ES-I3 (cell line): ENCODE measurements around the gene AK1.
A peak's percentile ranks its signal among the peaks of the same experiment; 100 is the strongest.

Experiments
- H3K36me3 ChIP-seq: 2 replicates; pipeline ENCODE4 v1.6.1; 2013; ENCODE audit warnings: mild to moderate bottlenecking, low read length, control low read depth, moderate library complexity; ENCODE audit not compliant: insufficient read depth
- H3K4me1 ChIP-seq: 2 replicates; pipeline ENCODE4 v1.6.1; 2013; ENCODE audit warnings: mild to moderate bottlenecking, control low read depth, low read length; ENCODE audit not compliant: insufficient read depth
- H3K9ac ChIP-seq: 2 replicates; pipeline ENCODE4 v1.6.1; 2013; ENCODE audit warnings: low read depth, mild to moderate bottlenecking, low read length, moderate library complexity
- H3K9me3 ChIP-seq: 2 replicates; pipeline ENCODE4 v1.6.1; 2013; ENCODE audit warnings: mild to moderate bottlenecking, low read length, moderate library complexity; ENCODE audit not compliant: control insufficient read depth, insufficient read depth

AK1 gene

GRCh38 chr9:127860260-127860659 lies 17.2 kb downstream of the AK1 start:
- H3K9ac ChIP-seq = no peak overlapping the region
- no peaks in the 10 kb centered on the region for H3K4me1 ChIP-seq
- H3K36me3 ChIP-seq = no peaks in the 10 kb centered on the region; the same call in 1 of the 2 replicates
- no peaks in the 10 kb centered on the region for H3K9me3 ChIP-seq

GRCh38 chr9:127858041-127858512 lies 19.4 kb downstream of the AK1 start:
- Histone ChIP-seq H3K9ac (no peak overlapping the region), H3K36me3 (no peaks in the 10 kb centered on the region), H3K4me1 (peaks cover 9% of the 10 kb centered on the region)

GRCh38 chr9:127857278-127857677 lies 20.2 kb downstream of the AK1 start:
- H3K36me3 ChIP-seq = no peaks in the 10 kb centered on the region
- peaks cover 9% of the 10 kb centered on the region for H3K4me1 ChIP-seq
- H3K9ac ChIP-seq = no peak overlapping the region
- no peaks in the 10 kb centered on the region for H3K9me3 ChIP-seq

More at GRCh38 chr9:127858041-127858512, 19.4 kb downstream of the AK1 start:
- no peaks in the 10 kb centered on the region for H3K9me3 ChIP-seq

GRCh38 chr9:127856729-127857116 lies 20.8 kb downstream of the AK1 start:
- H3K9me3 ChIP-seq = no peaks in the 10 kb centered on the region
- peaks cover 9% of the 10 kb centered on the region for H3K4me1 ChIP-seq
- no peaks in the 10 kb centered on the region for H3K36me3 ChIP-seq
- no peak overlapping the region for H3K9ac ChIP-seq

GRCh38 chr9:127856094-127856728 lies 21.3 kb downstream of the AK1 start:
- Histone ChIP-seq H3K4me1 (peaks cover 9% of the 10 kb centered on the region), H3K9me3 (no peaks in the 10 kb centered on the region), H3K9ac (no peak overlapping the region), H3K36me3 (no peaks in the 10 kb centered on the region)

- no peak overlapping the region for H3K9ac ChIP-seq
- H3K4me1 ChIP-seq = peaks cover 9% of the 10 kb centered on the region
- no peaks in the 10 kb centered on the region for H3K36me3 ChIP-seq
- H3K9me3 ChIP-seq = no peaks in the 10 kb centered on the region
These were observed 22.0 kb downstream of the AK1 start for GRCh38 chr9:127855522-127855921.

- H3K36me3 ChIP-seq = no peaks in the 10 kb centered on the region
- H3K9ac ChIP-seq = no peak overlapping the region
- H3K4me1 ChIP-seq = peaks cover 9% of the 10 kb centered on the region
- H3K9me3 ChIP-seq = 0 out of 2 replicates have a peak, but pooled peaks cover under 1% of the 10 kb centered on the region
These were observed 22.5 kb downstream of the AK1 start for GRCh38 chr9:127854960-127855359.

GRCh38 chr9:127854184-127854806 lies 23.2 kb downstream of the AK1 start, which contains the start of gene ENG:
TSS of gene ENG (minus strand) at chr9:127854658. CDS start at chr9:127854355, 303 bp downstream.
- Histone ChIP-seq H3K9ac (peak within 1 kb of the TSS; percentile 34; the same call in 1 of the 2 replicates), H3K4me1 (peaks cover 9% of the 10 kb centered on the region), H3K9me3 (peaks cover 6% of the 10 kb centered on the region; the same call in 1 of the 2 replicates), H3K36me3 (no peaks in the 10 kb centered on the region)

GRCh38 chr9:127853312-127854183 lies 23.9 kb downstream of the AK1 start:
- Histone ChIP-seq H3K9me3 (peaks cover 9% of the 10 kb centered on the region; the same call in 1 of the 2 replicates), H3K4me1 (peaks cover 9% of the 10 kb centered on the region), H3K9ac (peak overlapping the region; percentile 34; the same call in 1 of the 2 replicates), H3K36me3 (no peaks in the 10 kb centered on the region)

- H3K36me3 ChIP-seq = no peaks in the 10 kb centered on the region
- H3K9ac ChIP-seq = no peak overlapping the region
- peaks cover 9% of the 10 kb centered on the region; the same call in 1 of the 2 replicates for H3K9me3 ChIP-seq
- peaks cover 9% of the 10 kb centered on the region for H3K4me1 ChIP-seq
These were observed 24.6 kb downstream of the AK1 start for GRCh38 chr9:127852829-127853228.

- no peak overlapping the region for H3K9ac ChIP-seq
- H3K9me3 ChIP-seq = peaks cover 9% of the 10 kb centered on the region; the same call in 1 of the 2 replicates
- H3K36me3 ChIP-seq = no peaks in the 10 kb centered on the region
- H3K4me1 ChIP-seq = peaks cover 10% of the 10 kb centered on the region
These were observed 27.1 kb downstream of the AK1 start for GRCh38 chr9:127850286-127850830.

GRCh38 chr9:127848756-127849504 lies 28.5 kb downstream of the AK1 start:
- Histone ChIP-seq H3K9ac (no peak overlapping the region), H3K4me1 (peaks cover 11% of the 10 kb centered on the region), H3K9me3 (peaks cover 9% of the 10 kb centered on the region; the same call in 1 of the 2 replicates), H3K36me3 (no peaks in the 10 kb centered on the region)
